ENCODE data around the gene ACSS1.

Gene ACSS1

GRCh38 chr20:25059866-25060465, 2.0 kb upstream of the ACSS1 start:
- DNase-seq, result no peak
- no peak overlapping the region for H3K27ac ChIP-seq (ENCODE audit: low read depth, low read length)
- H3K4me2 ChIP-seq (ENCODE audit: low read length), result no peak overlapping the region
- no peak overlapping the region for H2BK12ac ChIP-seq (ENCODE audit: low read length)
- no peak overlapping the region for H3K4ac ChIP-seq (ENCODE audit: low read depth, low read length)
- no peak overlapping the region for H2AK5ac ChIP-seq (ENCODE audit: low read length)
- no peak overlapping the region for H4K91ac ChIP-seq (ENCODE audit: low read depth, low read length)
- H3K4me3 ChIP-seq (ENCODE audit: low read depth, low read length), result no peak overlapping the region
- H2BK5ac ChIP-seq (ENCODE audit: low read depth, low read length, poor library complexity), result no peak overlapping the region
- H3K23ac ChIP-seq (ENCODE audit: low read length), result no peak overlapping the region
- H3K4me1 ChIP-seq (ENCODE audit: control insufficient read depth in 1 of 2, insufficient read depth in 2 of 2, low read length in 2 of 2), result peaks cover 4 to 8% of the 10 kb centered on the region in 2 experiments
- WGBS (ENCODE audit: extremely low coverage, insufficient coverage, insufficient read length), result no CpG with 5 or more reads among the region's 8 CpGs
- H2AFZ ChIP-seq (ENCODE audit: insufficient read depth, low read length, poor library complexity), result no peak overlapping the region
- no peak overlapping the region for H3K14ac ChIP-seq (ENCODE audit: low read length)
- no peak overlapping the region for H3K9ac ChIP-seq (ENCODE audit: low read length)
- no peak overlapping the region for H2BK120ac ChIP-seq (ENCODE audit: insufficient read depth, low read length, poor library complexity)
- peaks cover 6% of the 10 kb centered on the region for H3K9me3 ChIP-seq (ENCODE audit: insufficient read depth, low read depth, low read length)
- no peaks in the 10 kb centered on the region for H3K79me1 ChIP-seq (ENCODE audit: low read length)
- no peaks in the 10 kb centered on the region for H3K36me3 ChIP-seq (ENCODE audit: control insufficient read depth in 1 of 2, insufficient read depth in 2 of 2, low read length in 2 of 2)
- H3K27me3 ChIP-seq (ENCODE audit: insufficient read depth, low read length), result peaks cover 47% of the 10 kb centered on the region
- no peak overlapping the region for H4K12ac ChIP-seq (ENCODE audit: low read depth, low read length)
- no peak overlapping the region for H4K8ac ChIP-seq (ENCODE audit: low read depth, low read length)
- H3K79me2 ChIP-seq (ENCODE audit: control insufficient read depth, insufficient read depth, low read length, poor library complexity), result no peaks in the 10 kb centered on the region
- H3K18ac ChIP-seq (ENCODE audit: low read length), result no peak overlapping the region

- no peak overlapping the region for H2BK12ac ChIP-seq (ENCODE audit: low read length)
- peaks cover 4 to 8% of the 10 kb centered on the region in 2 experiments for H3K4me1 ChIP-seq (ENCODE audit: control insufficient read depth in 1 of 2, insufficient read depth in 2 of 2, low read length in 2 of 2)
- H3K4me3 ChIP-seq (ENCODE audit: low read depth, low read length), result no peak overlapping the region
- H3K27me3 ChIP-seq (ENCODE audit: insufficient read depth, low read length), result peaks cover 47% of the 10 kb centered on the region
- H3K4ac ChIP-seq (ENCODE audit: low read depth, low read length), result no peak overlapping the region
- H3K79me2 ChIP-seq (ENCODE audit: control insufficient read depth, insufficient read depth, low read length, poor library complexity), result no peaks in the 10 kb centered on the region
- no peak overlapping the region for H3K23ac ChIP-seq (ENCODE audit: low read length)
- no peak overlapping the region for H4K8ac ChIP-seq (ENCODE audit: low read depth, low read length)
- H3K9me3 ChIP-seq (ENCODE audit: insufficient read depth, low read depth, low read length), result peaks cover 6% of the 10 kb centered on the region
- no peak overlapping the region for H2AFZ ChIP-seq (ENCODE audit: insufficient read depth, low read length, poor library complexity)
- H3K18ac ChIP-seq (ENCODE audit: low read length), result no peak overlapping the region
- no peak overlapping the region for H4K91ac ChIP-seq (ENCODE audit: low read depth, low read length)
- no CpG with 5 or more reads among the region's 20 CpGs for WGBS (ENCODE audit: extremely low coverage, insufficient coverage, insufficient read length)
- H3K79me1 ChIP-seq (ENCODE audit: low read length), result no peaks in the 10 kb centered on the region
- H2BK5ac ChIP-seq (ENCODE audit: low read depth, low read length, poor library complexity), result no peak overlapping the region
- H3K36me3 ChIP-seq (ENCODE audit: control insufficient read depth in 1 of 2, insufficient read depth in 2 of 2, low read length in 2 of 2), result no peaks in the 10 kb centered on the region
- no peak overlapping the region for H4K12ac ChIP-seq (ENCODE audit: low read depth, low read length)
- H3K27ac ChIP-seq (ENCODE audit: low read depth, low read length), result no peak overlapping the region
- DNase-seq, result no peak
- H2AK5ac ChIP-seq (ENCODE audit: low read length), result no peak overlapping the region
- no peak overlapping the region for H3K14ac ChIP-seq (ENCODE audit: low read length)
- no peak overlapping the region for H3K4me2 ChIP-seq (ENCODE audit: low read length)
- no peak overlapping the region for H2BK120ac ChIP-seq (ENCODE audit: insufficient read depth, low read length, poor library complexity)
- H3K9ac ChIP-seq (ENCODE audit: low read length), result no peak overlapping the region
Measured at GRCh38 chr20:25058847-25059810, 1.2 kb upstream of the ACSS1 start.

- no peak overlapping the region for H3K23ac ChIP-seq (ENCODE audit: low read length)
- no peak overlapping the region for H3K14ac ChIP-seq (ENCODE audit: low read length)
- H3K4me3 ChIP-seq (ENCODE audit: low read depth, low read length), result no peak overlapping the region
- H2BK120ac ChIP-seq (ENCODE audit: insufficient read depth, low read length, poor library complexity), result no peak overlapping the region
- no peak overlapping the region for H2BK5ac ChIP-seq (ENCODE audit: low read depth, low read length, poor library complexity)
- no peak overlapping the region for H4K8ac ChIP-seq (ENCODE audit: low read depth, low read length)
- peaks cover 47% of the 10 kb centered on the region for H3K27me3 ChIP-seq (ENCODE audit: insufficient read depth, low read length)
- H3K27ac ChIP-seq (ENCODE audit: low read depth, low read length), result no peak overlapping the region
- no peak overlapping the region for H3K4ac ChIP-seq (ENCODE audit: low read depth, low read length)
- no peak overlapping the region for H4K91ac ChIP-seq (ENCODE audit: low read depth, low read length)
- no peaks in the 10 kb centered on the region for H3K79me2 ChIP-seq (ENCODE audit: control insufficient read depth, insufficient read depth, low read length, poor library complexity)
- no peak overlapping the region for H2BK12ac ChIP-seq (ENCODE audit: low read length)
- no peak overlapping the region for H4K12ac ChIP-seq (ENCODE audit: low read depth, low read length)
- peaks cover 6% of the 10 kb centered on the region for H3K9me3 ChIP-seq (ENCODE audit: insufficient read depth, low read depth, low read length)
- H3K18ac ChIP-seq (ENCODE audit: low read length), result no peak overlapping the region
- peak overlapping the region; percentile 63 for H3K4me2 ChIP-seq (ENCODE audit: low read length)
- peaks cover 4 to 8% of the 10 kb centered on the region in 2 experiments for H3K4me1 ChIP-seq (ENCODE audit: control insufficient read depth in 1 of 2, insufficient read depth in 2 of 2, low read length in 2 of 2)
- H3K36me3 ChIP-seq (ENCODE audit: control insufficient read depth in 1 of 2, insufficient read depth in 2 of 2, low read length in 2 of 2), result no peaks in the 10 kb centered on the region
- H3K9ac ChIP-seq (ENCODE audit: low read length), result no peak overlapping the region
- WGBS (ENCODE audit: extremely low coverage, insufficient coverage, insufficient read length), result no CpG with 5 or more reads among the region's 86 CpGs
- H3K79me1 ChIP-seq (ENCODE audit: low read length), result no peaks in the 10 kb centered on the region
- H2AFZ ChIP-seq (ENCODE audit: insufficient read depth, low read length, poor library complexity), result peak overlapping the region; percentile 18
- DNase-seq, result peak; percentile 14 to 66
- H2AK5ac ChIP-seq (ENCODE audit: low read length), result no peak overlapping the region
Measured at GRCh38 chr20:25057234-25058050, 497 bp downstream of the ACSS1 start.

DNA sequence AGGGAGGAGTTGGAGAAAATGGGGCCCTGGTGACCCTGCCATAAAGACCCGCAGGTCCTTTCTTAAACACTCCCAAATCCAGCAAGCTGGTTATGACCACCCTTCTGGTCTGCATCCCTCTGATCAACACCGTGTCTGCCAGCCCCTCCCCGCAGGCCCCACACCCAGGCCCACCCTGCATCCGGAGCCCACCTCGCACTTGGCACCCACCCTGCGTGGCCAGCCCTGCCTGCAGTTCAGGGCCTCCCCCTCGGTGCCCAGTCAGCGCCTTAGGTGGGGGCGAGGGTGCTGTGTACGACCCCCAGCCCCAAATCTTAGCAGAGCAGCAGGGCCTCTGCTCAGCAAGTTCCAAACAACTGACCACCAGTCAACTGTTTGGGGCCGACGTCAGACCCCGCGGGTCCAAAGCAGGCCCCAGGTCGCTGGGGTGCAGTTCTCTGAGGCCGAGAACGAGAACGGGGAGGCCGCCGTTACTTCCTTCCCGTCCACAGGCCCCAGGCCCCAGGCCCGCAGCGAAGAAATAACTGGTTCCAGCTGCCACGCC, 1.2 kb downstream of the ACSS1 start:
- WGBS (ENCODE audit: extremely low coverage, insufficient coverage, insufficient read length), result no CpG with 5 or more reads among the region's 24 CpGs
- Histone ChIP-seq H3K23ac (ENCODE audit: low read length) (no peak overlapping the region), H3K79me1 (ENCODE audit: low read length) (no peaks in the 10 kb centered on the region), H3K4me2 (ENCODE audit: low read length) (peak overlapping the region; percentile 63), H3K4me1 (ENCODE audit: control insufficient read depth in 1 of 2, insufficient read depth in 2 of 2, low read length in 2 of 2) (peaks cover 4 to 8% of the 10 kb centered on the region in 2 experiments), H4K12ac (ENCODE audit: low read depth, low read length) (no peak overlapping the region), H3K79me2 (ENCODE audit: control insufficient read depth, insufficient read depth, low read length, poor library complexity) (no peaks in the 10 kb centered on the region), H3K27me3 (ENCODE audit: insufficient read depth, low read length) (peaks cover 47% of the 10 kb centered on the region), H3K36me3 (ENCODE audit: control insufficient read depth in 1 of 2, insufficient read depth in 2 of 2, low read length in 2 of 2) (no peaks in the 10 kb centered on the region), H2AK5ac (ENCODE audit: low read length) (no peak overlapping the region), H2BK5ac (ENCODE audit: low read depth, low read length, poor library complexity) (no peak overlapping the region), H3K4me3 (ENCODE audit: low read depth, low read length) (no peak overlapping the region), H4K8ac (ENCODE audit: low read depth, low read length) (no peak overlapping the region), H3K18ac (ENCODE audit: low read length) (no peak overlapping the region), H2BK120ac (ENCODE audit: insufficient read depth, low read length, poor library complexity) (no peak overlapping the region), H3K4ac (ENCODE audit: low read depth, low read length) (no peak overlapping the region), H4K91ac (ENCODE audit: low read depth, low read length) (no peak overlapping the region), H2AFZ (ENCODE audit: insufficient read depth, low read length, poor library complexity) (peak overlapping the region; percentile 18), H3K9ac (ENCODE audit: low read length) (no peak overlapping the region), H3K14ac (ENCODE audit: low read length) (no peak overlapping the region), H3K9me3 (ENCODE audit: insufficient read depth, low read depth, low read length) (peaks cover 5% of the 10 kb centered on the region), H2BK12ac (ENCODE audit: low read length) (no peak overlapping the region), H3K27ac (ENCODE audit: low read depth, low read length) (no peak overlapping the region)
- DNase-seq, result no peak
